DMS 273 treated with DMSO at 0.1 percent for 48 hours (cell line): ENCODE results near the gene MBNL2.

Source experiments
- DNase-seq: peaks from one replicate; lab custom pipeline; 2025; lab: John Stamatoyannopoulos, UW

The MBNL2 gene

GRCh38 chr13:97301382-97302095 lies 79.4 kb downstream of the MBNL2 start:
- DNase-seq = no peak

- DNase-seq = no peak
Measured at GRCh38 chr13:97302611-97303010, 80.5 kb downstream of the MBNL2 start.

- no peak for DNase-seq
Measured at GRCh38 chr13:97306106-97306505, 84.0 kb downstream of the MBNL2 start.

- no peak for DNase-seq
Measured at GRCh38 chr13:97306645-97307044, 84.5 kb downstream of the MBNL2 start.

GRCh38 chr13:97307118-97307881 lies 85.2 kb downstream of the MBNL2 start:
- no peak for DNase-seq

GRCh38 chr13:97307882-97308624 lies 85.9 kb downstream of the MBNL2 start:
- no peak for DNase-seq

- no peak for DNase-seq
Measured at GRCh38 chr13:97308735-97309429, 86.7 kb downstream of the MBNL2 start.

- no peak for DNase-seq
Measured at GRCh38 chr13:97310809-97311436, 88.8 kb downstream of the MBNL2 start.

GRCh38 chr13:97311956-97312355 lies 89.8 kb downstream of the MBNL2 start:
- no peak for DNase-seq

- DNase-seq = no peak
Measured at GRCh38 chr13:97313551-97314260, 91.6 kb downstream of the MBNL2 start.

- no peak for DNase-seq
Measured at GRCh38 chr13:97316390-97316789, 94.3 kb downstream of the MBNL2 start.

- no peak for DNase-seq
Measured at GRCh38 chr13:97317933-97318332, 95.8 kb downstream of the MBNL2 start.

- DNase-seq = no peak
Measured at GRCh38 chr13:97318532-97318931, 96.4 kb downstream of the MBNL2 start.

GRCh38 chr13:97319113-97319720 lies 97.1 kb downstream of the MBNL2 start:
- DNase-seq = no peak

GRCh38 chr13:97321101-97321500 lies 99.0 kb downstream of the MBNL2 start:
- no peak for DNase-seq

GRCh38 chr13:97321616-97322321 lies 99.6 kb downstream of the MBNL2 start:
- no peak for DNase-seq

GRCh38 chr13:97322740-97323342 lies 100.7 kb downstream of the MBNL2 start:
- no peak for DNase-seq

GRCh38 chr13:97324115-97324514 lies 102.0 kb downstream of the MBNL2 start:
- no peak for DNase-seq

- no peak for DNase-seq
Measured at GRCh38 chr13:97325738-97326137, 103.6 kb downstream of the MBNL2 start.

GRCh38 chr13:97327086-97327485 lies 105.0 kb downstream of the MBNL2 start:
- DNase-seq = no peak
